Astrocyte of the cerebellum (primary cell): ENCODE results near the gene IRGC.

Experiments used
- DNase-seq: peaks from one replicate; pipeline ENCODE4 v3.0.0-alpha.2; 2011; ENCODE audit warnings: low read depth
- H3K4me3 ChIP-seq: 2 replicates; pipeline ENCODE4 v1.5.1; 2011; ENCODE audit warnings: mild to moderate bottlenecking, low read depth, low read length, moderate library complexity
- CTCF ChIP-seq: IDR thresholded peaks from 2 replicates; pipeline ENCODE4 v1.5.1; 2012; ENCODE audit warnings: low read length, low read depth, moderate library complexity, mild to moderate bottlenecking; ENCODE audit errors: missing control alignments
- in situ Hi-C: cut with HindIII; loops from 2 replicates; pipeline ENCODE4 v1.10.0; 2017; ENCODE audit warnings: low sequenced_read_pairs

Gene IRGC

GRCh38 chr19:43749152-43749551 lies 33.3 kb downstream of the IRGC start:
- H3K4me3 ChIP-seq, result no peak overlapping the region
- in situ Hi-C loops, result no loop called here
- no peak for TF ChIP-seq CTCF
- no peak for DNase-seq

GRCh38 chr19:43749898-43750297 lies 34.0 kb downstream of the IRGC start:
- no peak overlapping the region for H3K4me3 ChIP-seq
- in situ Hi-C loops, result no loop called here
- no peak for DNase-seq
- TF ChIP-seq CTCF, result no peak

- no peak for TF ChIP-seq CTCF
- DNase-seq, result no peak
- in situ Hi-C loops, result no loop called here
- H3K4me3 ChIP-seq, result no peak overlapping the region
Observed at GRCh38 chr19:43751466-43752220, 35.8 kb downstream of the IRGC start.

GRCh38 chr19:43752287-43752875 lies 36.5 kb downstream of the IRGC start:
- no peak for DNase-seq
- no peak overlapping the region for H3K4me3 ChIP-seq
- in situ Hi-C loops, result no loop called here
- TF ChIP-seq CTCF, result no peak

GRCh38 chr19:43754253-43754502 lies 38.3 kb downstream of the IRGC start:
- no peak for TF ChIP-seq CTCF
- peak overlapping the region; percentile 78 for H3K4me3 ChIP-seq
- DNase-seq, result no peak
- in situ Hi-C loops, result no loop called here

GRCh38 chr19:43754503-43755255 lies 38.8 kb downstream of the IRGC start, which contains the start of gene SMG9:
SMG9 (minus strand) TSS chr19:43754962; CDS start chr19:43750741, 4,221 bp downstream.
- peak within 1 kb of the TSS; percentile 78 for H3K4me3 ChIP-seq
- no peak for TF ChIP-seq CTCF
- in situ Hi-C loops, result no loop called here

More at GRCh38 chr19:43754503-43755255, 38.8 kb downstream of the IRGC start, which contains the start of gene SMG9:
- DNase-seq, result peak; percentile 94
